IMR-90 (cell line): Measurements from ENCODE around the gene PLPPR3. TPM values are rescaled to one million over a fixed set of nuclear protein-coding genes. Genes with fewer than 3 reads are reported as not detected.

Experiments
- microRNA-seq, 2 experiments: library from miRNA; stranded (forward) in 1 of 2; unstranded in 1 of 2; fragments of 10-50 nt in 1 of 2; fragments of <30 nt in 1 of 2; gene quantifications in 1 of 2; microRNA quantifications in 1 of 2; one replicate each; pipeline versions ENCODE3 to v1.1.0; 2013 to 2020; ENCODE audit not compliant: insufficient read depth in 1 of 2, insufficient read length in 1 of 2, unreplicated experiment in 1 of 2
- polyA plus RNA-seq, 3 experiments: library from polyadenylated mRNA; depleted of rRNA; stranded (reverse); fragments of >200 nt; gene quantifications; 2 replicates each; pipeline ENCODE4 v1.2.3, GENCODE V29; 2012; ENCODE audit warnings: low replicate concordance in 1 of 3
- small RNA-seq, 5 experiments: library from RNA; depleted of rRNA; stranded (forward); fragments of <200 nt; gene quantifications; one replicate each; pipeline ENCODE3, GENCODE V24; 2012
- total RNA-seq: library from RNA; depleted of rRNA; stranded (reverse); fragments of >200 nt; gene quantifications from 2 replicates; pipeline ENCODE4 v1.2.3, GENCODE V29; 2012; rRNA removed

Gene PLPPR3
- total and polyA plus RNA-seq, 2 of the 4 experiments (the other 2 are of a cell fraction): 0.36 to 1.2 TPM

Small RNA genes lying within 50 kb of the gene (microRNA-seq; reads per million reads assigned to microRNA genes)
- 0 to 21.9 reads per million in 2 experiments for gene MIR3187 (ENCODE audit: insufficient read depth in 1 of 2, insufficient read length in 1 of 2, unreplicated experiment in 1 of 2)
- gene MIR4745 (ENCODE audit: unreplicated experiment): 2.9 reads per million

Small RNA genes lying within 50 kb of the gene (small RNA-seq; reads per million reads assigned to genes)
- gene MIR3187: 0 reads per million in 5 experiments

Other genes with a start within 250 kb of the PLPPR3 start
- gene BSG, start 249.4 kb downstream of the PLPPR3 start, total RNA-seq: 129 and 130 TPM in 2 replicates
- 698 and 994 TPM in 2 replicates for gene BSG, start 249.4 kb downstream of the PLPPR3 start, polyA plus RNA-seq (2012; rRNA removed)
- 0.56 and 0.72 TPM in 2 replicates for gene HCN2, start 232.1 kb downstream of the PLPPR3 start, total RNA-seq
- 2.0 and 2.6 TPM in 2 replicates for gene HCN2, start 232.1 kb downstream of the PLPPR3 start, polyA plus RNA-seq (2012; rRNA removed)
- 9.9 and 10.3 TPM in 2 replicates for gene POLRMT, start 188.4 kb downstream of the PLPPR3 start, total RNA-seq
- gene POLRMT, start 188.4 kb downstream of the PLPPR3 start, polyA plus RNA-seq (2012; rRNA removed): 29.6 and 44.6 TPM in 2 replicates
- not detected in 2 replicates for gene FGF22, start 182.1 kb downstream of the PLPPR3 start, total RNA-seq
- gene FGF22, start 182.1 kb downstream of the PLPPR3 start, polyA plus RNA-seq (2012; rRNA removed): 0.14 and 0.24 TPM in 2 replicates
- gene RNF126, start 158.7 kb downstream of the PLPPR3 start, total RNA-seq: 7.0 and 8.6 TPM in 2 replicates
- gene RNF126, start 158.7 kb downstream of the PLPPR3 start, polyA plus RNA-seq (2012; rRNA removed): 25.8 and 27.4 TPM in 2 replicates
- 32.3 and 39.4 TPM in 2 replicates for gene FSTL3, start 145.6 kb downstream of the PLPPR3 start, total RNA-seq
- 76.9 and 107 TPM in 2 replicates for gene FSTL3, start 145.6 kb downstream of the PLPPR3 start, polyA plus RNA-seq (2012; rRNA removed)
- not detected in 2 replicates for gene PRSS57, start 126.5 kb downstream of the PLPPR3 start, total RNA-seq
- gene PRSS57, start 126.5 kb downstream of the PLPPR3 start, polyA plus RNA-seq (2012; rRNA removed): not detected in 2 replicates
- gene PALM, start 113.0 kb downstream of the PLPPR3 start, total RNA-seq: 2.2 TPM in 2 replicates
- 7.4 and 8.3 TPM in 2 replicates for gene PALM, start 113.0 kb downstream of the PLPPR3 start, polyA plus RNA-seq (2012; rRNA removed)
- gene MISP, start 70.8 kb downstream of the PLPPR3 start, total RNA-seq: not detected in 2 replicates
- 0.03 TPM in 1 of 2 replicates, not detected in the other for gene MISP, start 70.8 kb downstream of the PLPPR3 start, polyA plus RNA-seq (2012; rRNA removed)
- gene PTBP1, start 24.5 kb downstream of the PLPPR3 start, total RNA-seq: 95.5 and 146 TPM in 2 replicates
- 269 and 483 TPM in 2 replicates for gene PTBP1, start 24.5 kb downstream of the PLPPR3 start, polyA plus RNA-seq (2012; rRNA removed)
- not detected in 2 replicates for gene AZU1, start 5.9 kb upstream of the PLPPR3 start, total RNA-seq
- 0.12 TPM in 1 of 2 replicates, not detected in the other for gene AZU1, start 5.9 kb upstream of the PLPPR3 start, polyA plus RNA-seq (2012; rRNA removed)
- not detected in 2 replicates for gene PRTN3, start 19.0 kb upstream of the PLPPR3 start, total RNA-seq
- gene PRTN3, start 19.0 kb upstream of the PLPPR3 start, polyA plus RNA-seq (2012; rRNA removed): not detected in 2 replicates
- not detected in 2 replicates for gene ELANE, start 30.3 kb upstream of the PLPPR3 start, total RNA-seq
- 0.24 and 0.27 TPM in 2 replicates for gene ELANE, start 30.3 kb upstream of the PLPPR3 start, polyA plus RNA-seq (2012; rRNA removed)
- gene CFD, start 37.7 kb upstream of the PLPPR3 start, total RNA-seq: 1.1 and 1.4 TPM in 2 replicates
- 2.8 and 3.8 TPM in 2 replicates for gene CFD, start 37.7 kb upstream of the PLPPR3 start, polyA plus RNA-seq (2012; rRNA removed)
- 8.1 and 15.3 TPM in 2 replicates for gene MED16, start 71.2 kb upstream of the PLPPR3 start, total RNA-seq
- gene MED16, start 71.2 kb upstream of the PLPPR3 start, polyA plus RNA-seq (2012; rRNA removed): 40.2 and 49.0 TPM in 2 replicates
- gene RNU6-9, start 71.5 kb upstream of the PLPPR3 start, total RNA-seq: not detected in 2 replicates
- gene RNU6-9, start 71.5 kb upstream of the PLPPR3 start, polyA plus RNA-seq (2012; rRNA removed): not detected in 2 replicates
- gene R3HDM4, start 91.3 kb upstream of the PLPPR3 start, total RNA-seq: 8.9 and 9.0 TPM in 2 replicates
- gene R3HDM4, start 91.3 kb upstream of the PLPPR3 start, polyA plus RNA-seq (2012; rRNA removed): 51.5 and 52.5 TPM in 2 replicates
- not detected in 2 replicates for gene KISS1R, start 95.4 kb upstream of the PLPPR3 start, total RNA-seq
- gene KISS1R, start 95.4 kb upstream of the PLPPR3 start, polyA plus RNA-seq (2012; rRNA removed): not detected in 2 replicates
- gene ARID3A, start 104.1 kb upstream of the PLPPR3 start, total RNA-seq: 16.0 and 16.7 TPM in 2 replicates
- gene ARID3A, start 104.1 kb upstream of the PLPPR3 start, polyA plus RNA-seq (2012; rRNA removed): 23.1 and 29.4 TPM in 2 replicates
- gene WDR18, start 162.4 kb upstream of the PLPPR3 start, total RNA-seq: 37.1 and 38.9 TPM in 2 replicates
- gene WDR18, start 162.4 kb upstream of the PLPPR3 start, polyA plus RNA-seq (2012; rRNA removed): 56.9 and 74.5 TPM in 2 replicates
- under 0.01 and 0.28 TPM in 2 replicates for gene GRIN3B, start 178.5 kb upstream of the PLPPR3 start, total RNA-seq
- 0.91 and 1.8 TPM in 2 replicates for gene GRIN3B, start 178.5 kb upstream of the PLPPR3 start, polyA plus RNA-seq (2012; rRNA removed)
- gene TMEM259, start 199.2 kb upstream of the PLPPR3 start, total RNA-seq: 22.6 and 26.4 TPM in 2 replicates
- gene TMEM259, start 199.2 kb upstream of the PLPPR3 start, polyA plus RNA-seq (2012; rRNA removed): 153 and 181 TPM in 2 replicates
- gene RNU6-2, start 199.6 kb upstream of the PLPPR3 start, total RNA-seq: not detected in 2 replicates
- not detected in 2 replicates for gene RNU6-2, start 199.6 kb upstream of the PLPPR3 start, polyA plus RNA-seq (2012; rRNA removed)
- 270 and 272 TPM in 2 replicates for gene CNN2, start 204.7 kb upstream of the PLPPR3 start, total RNA-seq
- 385 and 395 TPM in 2 replicates for gene CNN2, start 204.7 kb upstream of the PLPPR3 start, polyA plus RNA-seq (2012; rRNA removed)
- 0.36 and 0.56 TPM in 2 replicates for gene ABCA7, start 218.2 kb upstream of the PLPPR3 start, total RNA-seq
- 3.2 and 3.3 TPM in 2 replicates for gene ABCA7, start 218.2 kb upstream of the PLPPR3 start, polyA plus RNA-seq (2012; rRNA removed)
- 0.83 and 1.3 TPM in 2 replicates for gene ARHGAP45, start 245.2 kb upstream of the PLPPR3 start, total RNA-seq
- 1.4 and 1.7 TPM in 2 replicates for gene ARHGAP45, start 245.2 kb upstream of the PLPPR3 start, polyA plus RNA-seq (2012; rRNA removed)